HG02884 (cell line): Measurements from ENCODE around the gene MYO3B.
A peak's percentile ranks its signal among the peaks of the same experiment; 100 is the strongest.
"Not testable (repeated sequence)": the region's sequence is repeated elsewhere in the genome, so short reads cannot be mapped to it uniquely, and the experiment has no call there.

ENCODE experiments used
- ATAC-seq: cut with Tn5 transposase; IDR thresholded peaks from one replicate; pipeline ENCODE4 v1.9.1; 2021; ENCODE audit warnings: mild to moderate bottlenecking, moderate library complexity; ENCODE audit not compliant: unreplicated experiment

Gene MYO3B

GRCh38 chr2:170401187-170401586, 223.2 kb downstream of the MYO3B start:
- ATAC-seq: no peak

GRCh38 chr2:170404846-170405245, 226.9 kb downstream of the MYO3B start:
- peak; percentile 66 for ATAC-seq

- ATAC-seq: no peak
These were observed 227.4 kb downstream of the MYO3B start for GRCh38 chr2:170405326-170405725.

GRCh38 chr2:170408461-170409163, 230.7 kb downstream of the MYO3B start:
- ATAC-seq: no peak

- no peak for ATAC-seq
These were observed 231.2 kb downstream of the MYO3B start for GRCh38 chr2:170409164-170409535.

GRCh38 chr2:170411660-170412059, 233.7 kb downstream of the MYO3B start:
- no peak for ATAC-seq

- ATAC-seq: no peak
These were observed 243.2 kb downstream of the MYO3B start for GRCh38 chr2:170420961-170421687.

- ATAC-seq: no peak
These were observed 246.0 kb downstream of the MYO3B start for GRCh38 chr2:170423919-170424318.

- ATAC-seq: no peak
These were observed 247.4 kb downstream of the MYO3B start for GRCh38 chr2:170425281-170425751.

GRCh38 chr2:170428868-170429267, 250.9 kb downstream of the MYO3B start:
- ATAC-seq: no peak

GRCh38 chr2:170432823-170433222, 254.9 kb downstream of the MYO3B start:
- ATAC-seq: no peak

GRCh38 chr2:170433448-170433847, 255.5 kb downstream of the MYO3B start:
- ATAC-seq: no peak

- ATAC-seq: not testable (repeated sequence)
These were observed 256.4 kb downstream of the MYO3B start for GRCh38 chr2:170434396-170434795.

- peak; percentile 52 for ATAC-seq
These were observed 257.1 kb downstream of the MYO3B start for GRCh38 chr2:170434900-170435621.

- no peak for ATAC-seq
These were observed 258.4 kb downstream of the MYO3B start for GRCh38 chr2:170436077-170436943.

GRCh38 chr2:170446078-170446477, 268.1 kb downstream of the MYO3B start:
- ATAC-seq: no peak

- ATAC-seq: no peak
These were observed 271.1 kb downstream of the MYO3B start for GRCh38 chr2:170449034-170449433.

GRCh38 chr2:170454471-170455372, 276.8 kb downstream of the MYO3B start:
- ATAC-seq: no peak

- no peak for ATAC-seq
These were observed 277.9 kb downstream of the MYO3B start for GRCh38 chr2:170455617-170456426.
